OCI-LY1 (cell line): ENCODE results near the gene SAXO1.

ENCODE experiments used
- H2AFZ ChIP-seq: fragments of 200-600 bp; sonication (generic), shearing (Covaris generic); 2 replicates; pipeline ENCODE4 v1.6.0; 2014; ENCODE audit warnings: antibody characterized with exemption, mild to moderate bottlenecking, low read length
- H3F3A ChIP-seq: fragments of 200-600 bp; sonication (generic), shearing (Covaris generic); 2 replicates; pipeline ENCODE4 v1.6.0; 2014; ENCODE audit warnings: mild to moderate bottlenecking, antibody characterized with exemption, low read length, moderate library complexity; ENCODE audit not compliant: insufficient read depth
- H3K27ac ChIP-seq: fragments of 200-600 bp; sonication (generic); 2 replicates; pipeline ENCODE4 v1.5.1; 2014; ENCODE audit warnings: low read length, mixed run types, mild to moderate bottlenecking, low read depth; ENCODE audit not compliant: poor library complexity, severe bottlenecking
- H3K27me3 ChIP-seq: fragments of 200-600 bp; sonication (generic); 2 replicates; pipeline ENCODE4 v1.6.0; 2014; ENCODE audit warnings: antibody characterized with exemption, mild to moderate bottlenecking, low read length, moderate library complexity; ENCODE audit not compliant: insufficient read depth
- H3K36me3 ChIP-seq: fragments of 200-600 bp; sonication (generic); 2 replicates; pipeline ENCODE4 v1.6.1; 2014; ENCODE audit warnings: mild to moderate bottlenecking, antibody characterized with exemption, low read length, moderate library complexity, mixed read lengths; ENCODE audit not compliant: insufficient read depth
- H3K4me1 ChIP-seq: fragments of 200-600 bp; sonication (generic); 2 replicates; pipeline ENCODE4 v1.5.1; 2014; ENCODE audit warnings: mild to moderate bottlenecking, low read length, moderate library complexity; ENCODE audit not compliant: insufficient read depth, severe bottlenecking
- H3K4me2 ChIP-seq: fragments of 200-600 bp; sonication (generic), shearing (Covaris generic); 2 replicates; pipeline ENCODE4 v1.6.1; 2014; ENCODE audit warnings: low read length
- H3K4me3 ChIP-seq: fragments of 200-600 bp; sonication (generic); 2 replicates; pipeline ENCODE4 v1.5.1; 2014; ENCODE audit warnings: low read length, low read depth, mild to moderate bottlenecking, mixed read lengths; ENCODE audit not compliant: poor library complexity, severe bottlenecking
- H3K79me2 ChIP-seq: fragments of 200-600 bp; shearing (Covaris generic); 2 replicates; pipeline ENCODE4 v1.6.1; 2016; ENCODE audit warnings: mixed run types, low read length, mixed read lengths; ENCODE audit not compliant: insufficient read depth
- H3K9ac ChIP-seq: fragments of 200-600 bp; sonication (generic), shearing (Covaris generic); 2 replicates; pipeline ENCODE4 v1.6.1; 2014; ENCODE audit warnings: mild to moderate bottlenecking, low read length, mixed read lengths
- H3K9me2 ChIP-seq: fragments of 200-600 bp; sonication (generic), shearing (Covaris generic); 2 replicates; pipeline ENCODE4 v1.6.1; 2014; ENCODE audit warnings: low read depth, mild to moderate bottlenecking, low read length, mixed read lengths
- H3K9me3 ChIP-seq: fragments of 200-600 bp; shearing (Covaris generic); 2 replicates; pipeline ENCODE4 v1.6.1; 2014; ENCODE audit warnings: low read length, mixed read lengths
- H4K20me1 ChIP-seq: fragments of 200-600 bp; sonication (generic), shearing (Covaris generic); 2 replicates; pipeline ENCODE4 v1.6.0; 2016; ENCODE audit warnings: mild to moderate bottlenecking, low read length; ENCODE audit not compliant: insufficient read depth
- CTCF ChIP-seq: fragments of 200-600 bp; sonication (generic), shearing (Covaris generic); IDR thresholded peaks from 2 replicates; pipeline ENCODE4 v1.5.1; 2017; ENCODE audit warnings: mild to moderate bottlenecking, antibody characterized with exemption, low read length, moderate library complexity, mixed read lengths
- EZH2 ChIP-seq: fragments of 200-600 bp; sonication (generic), shearing (Covaris generic); IDR thresholded peaks from 2 replicates; pipeline ENCODE4 v1.8.0; 2017; ENCODE audit warnings: borderline replicate concordance, mixed run types, mild to moderate bottlenecking, antibody characterized with exemption, low read length, moderate library complexity, mixed read lengths

The SAXO1 gene

GRCh38 chr9:18971404-18971803, 61.6 kb downstream of the SAXO1 start:
- no peaks in the 10 kb centered on the region for H3K9me3 ChIP-seq
- no peaks in the 10 kb centered on the region for H3K4me1 ChIP-seq
- H4K20me1 ChIP-seq = no peaks in the 10 kb centered on the region
- no peaks in the 10 kb centered on the region for H3K9me2 ChIP-seq
- H3K27ac ChIP-seq = no peak overlapping the region
- H3K4me3 ChIP-seq = no peak overlapping the region
- TF ChIP-seq EZH2 = no peak
- TF ChIP-seq CTCF = no peak
- H3F3A ChIP-seq = no peaks in the 10 kb centered on the region
- no peaks in the 10 kb centered on the region for H3K79me2 ChIP-seq
- no peak overlapping the region for H2AFZ ChIP-seq
- no peak overlapping the region for H3K9ac ChIP-seq
- no peaks in the 10 kb centered on the region for H3K27me3 ChIP-seq
- H3K4me2 ChIP-seq = no peak overlapping the region
- H3K36me3 ChIP-seq = no peaks in the 10 kb centered on the region

GRCh38 chr9:18970393-18970792, 62.6 kb downstream of the SAXO1 start:
- Histone ChIP-seq H3K4me3 (no peak overlapping the region), H3K4me1 (no peaks in the 10 kb centered on the region), H3K79me2 (no peaks in the 10 kb centered on the region), H3K27me3 (no peaks in the 10 kb centered on the region), H2AFZ (no peak overlapping the region), H3K4me2 (no peak overlapping the region), H3K9me2 (no peaks in the 10 kb centered on the region), H3K36me3 (no peaks in the 10 kb centered on the region), H3F3A (no peaks in the 10 kb centered on the region), H4K20me1 (no peaks in the 10 kb centered on the region), H3K9ac (no peak overlapping the region), H3K9me3 (no peaks in the 10 kb centered on the region), H3K27ac (no peak overlapping the region)
- TF ChIP-seq EZH2 (no peak), CTCF (no peak)

- H3K4me2 ChIP-seq = no peak overlapping the region
- TF ChIP-seq CTCF = no peak
- no peak for TF ChIP-seq EZH2
- H3K4me3 ChIP-seq = no peak overlapping the region
- H3K9me2 ChIP-seq = no peaks in the 10 kb centered on the region
- no peaks in the 10 kb centered on the region for H4K20me1 ChIP-seq
- H3K79me2 ChIP-seq = no peaks in the 10 kb centered on the region
- H3K27me3 ChIP-seq = no peaks in the 10 kb centered on the region
- H3K27ac ChIP-seq = no peak overlapping the region
- no peak overlapping the region for H2AFZ ChIP-seq
- H3K36me3 ChIP-seq = no peaks in the 10 kb centered on the region
- no peaks in the 10 kb centered on the region for H3F3A ChIP-seq
- no peaks in the 10 kb centered on the region for H3K9me3 ChIP-seq
- no peak overlapping the region for H3K9ac ChIP-seq
- no peaks in the 10 kb centered on the region for H3K4me1 ChIP-seq
Measured at GRCh38 chr9:18969128-18969527, 63.9 kb downstream of the SAXO1 start.
